GM12892 (cell line): ENCODE data around the gene CXCL9.
"Not testable (repeated sequence)": the region's sequence is repeated elsewhere in the genome, so short reads cannot be mapped to it uniquely, and the experiment has no call there.

ENCODE experiments used
- DNase-seq: peaks from one replicate; pipeline ENCODE4 v3.0.0; 2011; ENCODE audit not compliant: insufficient read length
- FAIRE-seq: peaks from 2 replicates; lab custom pipeline; 2011; peaks lifted over from hg19 to GRCh38; lab: Jason Lieb, UNC
- POLR2A ChIP-seq: IDR thresholded peaks from 2 replicates; pipeline ENCODE4 v1.6.1; 2011; ENCODE audit warnings: low read depth, low read length, control low read depth
- POLR2AphosphoS5 ChIP-seq: IDR thresholded peaks from 2 replicates; pipeline ENCODE4 v1.6.1; 2011; ENCODE audit warnings: low read depth, low read length, control low read depth
- TAF1 ChIP-seq: IDR thresholded peaks from 2 replicates; pipeline ENCODE4 v1.6.1; 2011; ENCODE audit warnings: low read depth, mild to moderate bottlenecking, control low read depth, low read length, borderline replicate concordance

The CXCL9 gene

DNA sequence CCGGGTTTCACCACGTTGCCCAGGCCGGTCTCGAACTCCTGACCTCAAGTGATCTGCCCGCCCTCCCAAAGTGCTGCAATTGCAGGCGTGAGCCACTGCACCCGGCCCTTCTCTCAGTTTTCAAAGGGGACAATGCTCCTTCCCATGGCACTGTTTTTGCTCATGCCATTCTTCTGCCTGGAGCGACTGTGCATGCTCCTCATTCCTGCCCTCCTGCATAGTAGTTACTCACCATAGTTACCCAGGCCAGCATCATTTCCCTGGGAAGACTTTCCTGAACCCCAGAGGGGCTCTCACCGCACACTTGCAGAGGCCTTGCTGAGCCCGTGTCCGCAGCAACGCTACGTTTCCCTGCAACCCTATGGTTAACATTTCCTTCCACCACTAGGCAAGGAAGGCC is 3.3 kb upstream of the CXCL9 start:
- DNase-seq (no peak), FAIRE-seq (no peak)
- TF ChIP-seq POLR2AphosphoS5 = no peak
- no peak for TF ChIP-seq TAF1
- no peak for TF ChIP-seq POLR2A

GRCh38 chr4:76009311-76009710 is 2.0 kb upstream of the CXCL9 start:
- no peak for DNase-seq
- no peak for FAIRE-seq
- TF ChIP-seq POLR2AphosphoS5 (no peak), TAF1 (no peak), POLR2A (no peak)

GRCh38 chr4:76003620-76004019 is 3.7 kb downstream of the CXCL9 start:
- no peak for FAIRE-seq
- TF ChIP-seq POLR2A (no peak), TAF1 (no peak), POLR2AphosphoS5 (no peak)
- DNase-seq = no peak

GRCh38 chr4:76003035-76003434 is 4.3 kb downstream of the CXCL9 start:
- FAIRE-seq (no peak), DNase-seq (no peak)
- TF ChIP-seq POLR2A = no peak
- no peak for TF ChIP-seq TAF1
- no peak for TF ChIP-seq POLR2AphosphoS5

GRCh38 chr4:76002176-76002575 is 5.1 kb downstream of the CXCL9 start:
- no peak for DNase-seq
- TF ChIP-seq POLR2AphosphoS5 = no peak
- TF ChIP-seq POLR2A = no peak
- TF ChIP-seq TAF1 = no peak
- no peak for FAIRE-seq

- DNase-seq (no peak), FAIRE-seq (no peak)
- TF ChIP-seq POLR2AphosphoS5 (no peak), POLR2A (no peak), TAF1 (no peak)
Measured at GRCh38 chr4:76001700-76002099, 5.6 kb downstream of the CXCL9 start.

- DNase-seq (no peak), FAIRE-seq (no peak)
- TF ChIP-seq TAF1 = no peak
Measured at GRCh38 chr4:76000279-76000678, 7.0 kb downstream of the CXCL9 start.

DNA sequence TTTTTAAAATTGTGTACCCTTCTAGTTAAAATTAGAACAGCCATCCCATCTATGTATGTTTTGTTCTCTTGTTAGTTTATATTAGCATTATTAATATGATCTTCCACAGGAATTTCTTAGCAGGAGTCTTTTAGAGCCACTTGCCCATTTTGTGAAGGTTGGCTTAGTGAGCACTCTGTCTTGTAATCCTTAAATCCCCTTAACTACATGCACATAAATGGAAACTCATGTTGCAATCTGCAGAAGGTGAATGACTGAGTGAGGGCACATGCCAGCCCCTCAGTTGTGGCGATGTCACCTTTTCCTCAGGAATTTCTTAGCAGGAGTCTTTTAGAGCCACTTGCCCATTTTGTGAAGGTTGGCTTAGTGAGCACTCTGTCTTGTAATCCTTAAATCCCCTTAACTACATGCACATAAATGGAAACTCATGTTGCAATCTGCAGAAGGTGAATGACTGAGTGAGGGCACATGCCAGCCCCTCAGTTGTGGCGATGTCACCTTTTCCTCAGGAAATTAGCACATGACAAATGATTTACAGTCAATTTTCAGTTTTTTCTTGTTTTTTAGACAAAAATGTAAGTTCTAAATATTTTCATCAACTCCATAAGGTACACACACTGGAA is 8.7 kb downstream of the CXCL9 start:
- not testable (repeated sequence) for DNase-seq
- FAIRE-seq = peak; percentile 33

- FAIRE-seq = no peak
- DNase-seq = no peak
- TF ChIP-seq POLR2AphosphoS5 (no peak), TAF1 (no peak), POLR2A (no peak)
Measured at GRCh38 chr4:75997946-75998345, 9.4 kb downstream of the CXCL9 start.

DNA sequence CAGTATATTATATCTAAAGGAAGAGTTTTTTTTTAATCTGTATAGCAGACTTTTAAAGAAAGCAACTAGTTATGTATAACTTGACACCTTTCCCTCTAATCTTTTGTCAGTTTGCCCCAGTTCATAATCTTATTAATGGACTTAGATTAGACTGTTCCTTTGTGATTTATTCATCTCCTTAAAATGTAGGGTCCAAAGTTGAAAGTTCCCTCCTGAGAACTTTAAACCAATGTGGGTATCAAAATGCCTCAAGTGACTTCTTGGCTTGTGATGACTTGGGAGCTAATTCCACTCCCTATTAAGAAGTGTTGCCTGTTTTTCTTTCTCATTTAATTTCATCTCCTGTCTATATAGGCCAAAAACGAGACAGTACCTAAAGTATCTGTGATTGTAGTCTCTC is 10.2 kb downstream of the CXCL9 start:
- no peak for DNase-seq
- no peak for FAIRE-seq
- TF ChIP-seq TAF1 = no peak
- no peak for TF ChIP-seq POLR2A
- TF ChIP-seq POLR2AphosphoS5 = no peak

GRCh38 chr4:75995727-75996126 is 11.6 kb downstream of the CXCL9 start:
- FAIRE-seq = peak; percentile 70
- no peak for DNase-seq
- TF ChIP-seq TAF1 (no peak), POLR2AphosphoS5 (no peak), POLR2A (no peak)

- no peak for TF ChIP-seq TAF1
- TF ChIP-seq POLR2A = no peak
- no peak for TF ChIP-seq POLR2AphosphoS5
- DNase-seq (no peak), FAIRE-seq (no peak)
Measured at GRCh38 chr4:75992462-75992861, 14.8 kb downstream of the CXCL9 start.

GRCh38 chr4:75989846-75990528 is 17.3 kb downstream of the CXCL9 start:
- peak; percentile 60 for FAIRE-seq
- no peak for DNase-seq
- no peak for TF ChIP-seq TAF1
- TF ChIP-seq POLR2A = no peak
- no peak for TF ChIP-seq POLR2AphosphoS5
